Lower leg skin (tissue), 3 donors: Measurements from ENCODE around the gene ACOX1.

Source experiments
- POLR2A ChIP-seq, 2 donors: fragments of 450-650 bp; IDR thresholded peaks; one replicate each; pipeline ENCODE4 v1.6.1; 2016 to 2017; ENCODE audit warnings: antibody characterized with exemption in 2 of 2, mild to moderate bottlenecking in 1 of 2, moderate library complexity in 1 of 2
- TF ChIP-seq, protein P1 (sequence below), 3 donors: fragments of 450-650 bp; IDR thresholded peaks; one replicate each; pipeline ENCODE4 v1.5.1; 2016; ENCODE audit warnings: antibody characterized with exemption in 3 of 3, mild to moderate bottlenecking in 3 of 3, moderate library complexity in 2 of 3

DNA sequence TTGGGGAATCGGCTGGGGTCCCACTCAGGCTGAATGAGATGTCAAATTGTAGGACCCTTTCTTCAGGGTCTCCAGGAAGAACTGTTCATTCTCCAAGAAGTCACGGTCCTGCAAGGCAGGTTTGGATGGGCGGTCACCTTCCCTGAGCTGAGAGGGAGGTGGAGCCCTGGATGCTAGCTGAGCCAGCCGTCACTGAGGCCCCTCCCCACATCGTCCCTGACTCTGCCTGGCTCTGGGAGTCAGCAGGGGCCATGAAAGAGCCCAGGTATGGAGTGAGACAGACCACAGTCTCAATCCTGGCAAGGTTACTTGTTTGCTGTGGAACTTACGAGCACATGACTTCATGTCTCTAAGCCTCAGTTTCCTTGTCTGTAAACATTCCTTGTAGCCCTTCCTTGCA is 68.3 kb downstream of the ACOX1 start:
- TF ChIP-seq POLR2A (IDR thresholded peaks at IDR 0.05) = no peak
- TF ChIP-seq, protein P1, sequence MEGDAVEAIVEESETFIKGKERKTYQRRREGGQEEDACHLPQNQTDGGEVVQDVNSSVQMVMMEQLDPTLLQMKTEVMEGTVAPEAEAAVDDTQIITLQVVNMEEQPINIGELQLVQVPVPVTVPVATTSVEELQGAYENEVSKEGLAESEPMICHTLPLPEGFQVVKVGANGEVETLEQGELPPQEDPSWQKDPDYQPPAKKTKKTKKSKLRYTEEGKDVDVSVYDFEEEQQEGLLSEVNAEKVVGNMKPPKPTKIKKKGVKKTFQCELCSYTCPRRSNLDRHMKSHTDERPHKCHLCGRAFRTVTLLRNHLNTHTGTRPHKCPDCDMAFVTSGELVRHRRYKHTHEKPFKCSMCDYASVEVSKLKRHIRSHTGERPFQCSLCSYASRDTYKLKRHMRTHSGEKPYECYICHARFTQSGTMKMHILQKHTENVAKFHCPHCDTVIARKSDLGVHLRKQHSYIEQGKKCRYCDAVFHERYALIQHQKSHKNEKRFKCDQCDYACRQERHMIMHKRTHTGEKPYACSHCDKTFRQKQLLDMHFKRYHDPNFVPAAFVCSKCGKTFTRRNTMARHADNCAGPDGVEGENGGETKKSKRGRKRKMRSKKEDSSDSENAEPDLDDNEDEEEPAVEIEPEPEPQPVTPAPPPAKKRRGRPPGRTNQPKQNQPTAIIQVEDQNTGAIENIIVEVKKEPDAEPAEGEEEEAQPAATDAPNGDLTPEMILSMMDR (IDR thresholded peaks at IDR 0.05) = no peak
